GM18520 (cell line): ENCODE results near the gene HS3ST5.
A peak's percentile ranks its signal among the peaks of the same experiment; 100 is the strongest.
"Not testable (repeated sequence)": the region's sequence is repeated elsewhere in the genome, so short reads cannot be mapped to it uniquely, and the experiment has no call there.

Source experiments
- ATAC-seq: cut with Tn5 transposase; IDR thresholded peaks from one replicate; pipeline ENCODE4 v1.9.1; 2021; ENCODE audit not compliant: unreplicated experiment

The HS3ST5 gene

DNA sequence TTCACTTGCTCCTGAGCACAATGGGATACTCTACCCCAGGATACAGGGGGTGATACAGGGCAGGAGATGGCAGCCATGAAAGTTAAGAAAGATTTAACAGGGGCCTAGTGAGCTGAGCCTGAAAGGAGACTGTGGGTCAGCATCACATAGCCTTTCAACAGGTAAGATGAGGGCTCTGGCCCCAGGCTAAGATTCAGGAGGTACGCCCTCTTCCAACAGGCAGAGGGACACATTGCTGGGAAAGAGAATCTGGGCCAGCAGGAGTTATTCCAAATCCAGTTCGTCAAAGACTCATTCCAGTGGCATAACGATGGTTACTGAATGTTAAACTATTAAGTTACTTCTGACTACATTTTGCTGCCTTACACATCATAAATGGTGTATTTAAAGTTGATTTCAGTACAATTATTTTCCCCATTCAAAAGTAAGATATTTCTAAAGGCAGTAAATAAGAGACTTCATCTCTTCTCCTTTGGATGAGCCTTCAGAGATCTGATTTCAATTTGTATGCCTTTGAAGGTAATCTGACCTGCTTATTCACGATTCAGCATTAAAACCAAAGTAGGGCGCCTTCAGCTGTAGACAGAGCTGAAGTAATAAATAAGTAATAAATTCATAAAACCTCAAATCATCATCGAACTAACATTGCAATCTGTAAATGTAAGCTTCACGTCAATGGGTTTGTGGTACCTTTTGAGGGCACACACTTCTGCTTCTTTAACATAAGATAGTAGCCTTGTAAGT is 62.4 kb downstream of the HS3ST5 start:
- ATAC-seq: no peak

- no peak for ATAC-seq
These were observed 65.6 kb downstream of the HS3ST5 start for GRCh38 chr6:114277220-114277619.

GRCh38 chr6:114276783-114277182 is 66.0 kb downstream of the HS3ST5 start:
- no peak for ATAC-seq

DNA sequence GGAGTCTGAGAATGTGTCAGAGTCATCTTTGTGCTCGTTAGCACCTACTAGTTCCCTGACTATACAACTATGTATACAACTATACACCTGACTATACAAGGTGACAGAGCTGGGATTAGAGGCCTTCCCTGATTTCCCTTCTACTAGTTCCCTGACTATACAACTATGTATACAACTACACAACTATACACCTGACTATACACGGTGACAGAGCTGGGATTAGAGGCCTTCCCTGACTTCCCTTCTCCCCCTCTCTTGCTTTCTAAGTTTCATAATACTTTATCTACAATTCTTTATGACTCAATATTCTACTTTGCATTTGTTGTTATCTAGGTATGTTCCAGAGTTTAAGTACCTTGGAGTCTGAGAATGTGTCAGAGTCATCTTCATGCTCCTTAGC is 68.0 kb downstream of the HS3ST5 start:
- ATAC-seq: no peak

DNA sequence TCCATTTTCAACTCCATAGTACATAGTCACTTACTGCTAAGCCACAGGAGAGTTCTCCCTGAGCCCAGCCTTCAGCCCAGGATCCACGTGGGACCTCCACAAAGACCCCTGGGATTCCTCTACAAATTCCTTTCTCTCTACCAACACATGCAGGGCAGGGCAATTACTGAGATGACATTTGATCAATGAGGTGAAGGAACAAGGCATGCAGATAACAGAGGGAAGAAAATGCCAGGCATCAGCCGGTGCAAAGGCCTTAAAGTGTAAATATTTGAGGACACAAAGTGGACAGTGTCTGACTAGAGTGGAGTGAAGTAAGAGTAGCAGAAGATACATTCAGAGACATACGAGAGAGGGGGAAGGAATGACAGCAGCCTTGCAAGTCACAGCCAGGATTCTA is 70.2 kb downstream of the HS3ST5 start:
- ATAC-seq: no peak

- no peak for ATAC-seq
These were observed 71.4 kb downstream of the HS3ST5 start for GRCh38 chr6:114271405-114271804.

GRCh38 chr6:114267897-114268296 is 74.9 kb downstream of the HS3ST5 start:
- peak; percentile 63 for ATAC-seq

GRCh38 chr6:114260810-114261209 is 82.0 kb downstream of the HS3ST5 start:
- ATAC-seq: no peak

GRCh38 chr6:114258376-114258775 is 84.4 kb downstream of the HS3ST5 start:
- ATAC-seq: no peak

DNA sequence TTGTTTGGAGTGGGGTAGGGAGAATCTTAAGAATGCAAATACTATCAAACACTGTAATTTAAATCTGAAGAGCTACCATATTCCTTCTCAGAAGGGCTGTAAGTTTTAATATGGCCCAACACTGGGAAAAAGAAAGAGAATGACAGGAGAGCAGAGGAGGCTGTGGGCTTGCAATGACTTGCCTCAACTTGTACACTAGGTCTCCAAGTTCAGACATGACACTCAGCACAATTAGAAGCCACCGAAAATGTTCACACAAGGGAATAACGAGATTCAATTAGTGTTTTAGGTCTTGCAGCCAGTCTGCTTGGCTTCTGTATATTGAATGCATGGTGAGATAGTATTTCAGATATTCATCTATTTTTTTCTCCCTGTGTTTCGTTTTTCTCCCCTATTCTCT is 89.4 kb downstream of the HS3ST5 start:
- no peak for ATAC-seq

DNA sequence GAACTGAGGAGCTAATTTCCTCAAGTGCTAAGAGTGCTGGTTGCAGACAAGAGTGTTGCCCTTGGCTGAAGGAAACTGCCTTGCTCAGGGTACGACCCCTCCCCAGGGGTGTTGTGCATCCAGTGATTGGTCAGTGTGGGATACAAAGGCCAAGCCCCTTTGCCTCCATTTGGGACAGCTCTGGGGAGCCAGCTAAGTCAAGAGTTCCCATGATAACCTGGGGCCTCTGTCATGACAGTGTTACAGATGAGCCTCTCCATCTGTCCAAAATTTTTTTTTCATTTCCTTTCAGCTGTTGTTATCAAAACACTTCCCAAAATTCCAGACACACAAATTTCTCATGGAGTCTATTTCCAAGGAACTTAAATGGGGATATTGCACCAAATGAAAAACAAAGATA is 93.3 kb downstream of the HS3ST5 start:
- ATAC-seq: no peak

GRCh38 chr6:114247101-114247500 is 95.7 kb downstream of the HS3ST5 start:
- ATAC-seq: no peak

DNA sequence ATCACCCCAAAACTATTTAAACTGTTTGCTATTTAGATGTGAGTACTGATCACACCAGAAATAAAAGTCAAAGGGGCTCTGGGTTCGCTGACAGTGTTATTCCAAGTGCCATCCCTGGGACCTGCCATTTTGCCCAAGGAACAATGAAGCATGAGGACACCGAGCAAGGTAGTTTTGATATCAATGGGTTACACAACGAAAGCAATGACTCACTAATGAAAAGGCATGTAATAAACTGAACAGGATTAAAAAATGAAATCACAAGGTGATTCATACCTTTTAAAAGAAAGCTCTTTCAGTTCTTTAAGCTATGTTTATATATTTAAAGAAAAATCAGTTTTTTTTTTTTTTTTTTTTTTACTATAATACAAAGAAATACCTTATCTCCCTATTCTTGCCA is 102.0 kb downstream of the HS3ST5 start:
- ATAC-seq: no peak

DNA sequence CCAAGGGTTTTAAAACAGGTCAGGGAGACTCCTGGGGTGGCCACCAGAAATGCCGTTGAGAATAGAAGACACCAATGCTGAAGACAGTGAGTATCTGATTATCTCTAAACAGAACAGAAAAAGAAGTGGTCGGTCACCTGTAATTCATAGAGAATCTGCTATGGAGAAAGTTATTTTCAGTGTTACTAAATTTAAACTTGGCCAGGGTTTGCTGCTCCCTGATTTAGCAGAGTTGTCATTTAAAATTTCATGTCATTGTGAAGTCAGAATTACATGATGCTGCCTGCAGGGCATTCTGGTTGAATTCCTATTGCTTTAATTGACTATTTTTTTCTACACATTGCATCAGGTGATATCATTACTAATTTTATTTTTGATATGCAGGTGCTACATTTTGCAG is 114.1 kb downstream of the HS3ST5 start:
- ATAC-seq: no peak

DNA sequence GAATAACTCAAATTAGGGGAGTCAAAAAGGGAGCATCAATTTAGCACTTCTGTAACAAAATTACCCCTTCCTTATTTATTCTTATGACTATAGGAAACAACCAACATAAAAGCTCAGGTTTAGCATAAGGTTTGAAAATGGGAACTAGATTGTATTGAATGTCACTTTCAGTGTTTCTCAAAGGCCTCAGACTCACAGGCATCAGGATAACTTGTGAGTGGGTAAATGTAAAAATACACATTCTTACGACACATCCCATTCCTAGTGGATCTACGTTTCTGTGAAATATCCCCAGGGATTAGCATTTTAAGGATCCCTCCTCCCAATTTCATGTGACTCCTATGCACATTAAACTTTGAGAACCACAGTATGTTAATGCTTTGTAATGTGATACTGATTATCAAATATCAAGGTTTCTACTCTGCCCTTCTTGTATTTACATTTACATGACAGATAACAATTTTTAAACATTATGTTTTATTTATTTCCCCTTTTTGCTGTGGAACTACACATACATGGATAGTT is 114.8 kb downstream of the HS3ST5 start:
- ATAC-seq: no peak

DNA sequence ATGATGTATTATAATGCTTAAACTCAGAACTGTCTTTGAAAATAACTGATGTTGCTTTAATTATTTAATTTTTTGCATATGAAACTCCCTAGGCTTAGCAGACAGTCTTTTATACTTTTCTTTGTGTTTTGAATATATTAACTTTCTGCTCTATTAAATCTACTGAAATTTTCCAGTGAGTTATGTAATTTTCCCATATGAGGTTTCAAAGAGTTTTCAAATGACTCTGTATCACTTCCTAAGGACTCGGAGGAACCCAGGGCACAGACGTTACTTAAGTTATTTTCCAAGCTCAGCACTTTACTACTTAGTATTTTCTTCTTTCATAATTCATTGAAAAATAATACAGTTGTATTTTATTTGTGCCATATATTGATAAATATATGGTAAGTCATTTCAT is 122.6 kb downstream of the HS3ST5 start:
- no peak for ATAC-seq

DNA sequence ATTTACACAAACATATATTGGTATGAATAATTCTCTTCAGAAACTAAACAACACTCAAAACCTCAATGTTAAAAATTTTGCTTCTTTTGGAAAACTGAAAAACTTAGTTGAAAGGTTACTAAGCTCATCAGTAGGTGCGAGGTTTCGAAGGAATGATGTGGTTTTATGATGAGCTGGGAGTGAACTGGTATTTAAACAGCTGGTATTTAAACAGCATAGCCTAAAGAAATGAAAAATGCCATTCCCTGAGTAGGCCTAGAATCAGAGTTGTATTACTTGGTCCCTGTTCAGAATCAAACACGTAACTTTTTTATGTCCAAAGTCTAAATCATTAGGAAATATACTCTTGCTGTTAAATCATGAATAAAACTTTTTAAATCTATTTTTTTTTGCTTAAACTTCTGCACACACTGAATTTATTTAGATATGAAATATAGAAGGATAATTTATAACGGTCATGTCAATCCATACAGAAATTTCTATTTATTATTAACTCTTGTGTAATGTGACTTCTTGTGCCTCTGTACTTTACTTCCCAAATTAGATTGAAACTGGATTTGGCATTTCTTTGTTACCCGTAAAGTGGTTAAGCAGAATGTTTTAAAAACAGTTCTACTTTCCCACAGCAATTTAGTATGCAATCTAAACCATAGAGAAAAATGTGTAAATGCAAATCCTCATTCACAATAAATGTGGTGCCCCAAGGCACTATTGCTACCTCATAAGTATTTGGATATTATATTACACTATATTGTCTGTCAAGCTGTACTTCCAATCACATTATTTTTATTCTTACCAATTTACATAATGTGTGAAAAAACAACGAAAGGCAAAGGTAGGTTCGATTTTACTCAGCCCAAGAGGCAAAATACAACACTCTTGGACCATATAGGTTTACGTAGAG is 124.1 kb downstream of the HS3ST5 start:
- ATAC-seq: no peak

DNA sequence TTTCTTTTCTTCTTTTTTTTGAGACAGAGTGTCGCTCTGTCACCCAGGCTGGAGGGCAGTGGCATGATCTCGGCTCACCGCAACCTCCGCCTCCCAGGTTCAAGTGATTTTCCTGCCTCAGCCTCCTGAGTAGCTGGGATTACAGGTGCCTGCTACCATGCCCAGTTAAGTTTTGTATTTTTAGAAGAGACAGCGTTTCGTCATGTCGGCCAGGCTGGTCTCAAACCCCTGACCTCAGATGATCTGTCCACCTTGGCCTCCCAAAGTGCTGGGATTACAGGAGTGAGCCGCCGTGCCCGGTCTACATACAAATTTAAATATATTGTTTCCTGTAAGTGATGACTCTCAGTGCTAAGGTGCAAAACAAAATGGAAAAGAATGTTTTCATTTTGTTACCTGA is 124.8 kb downstream of the HS3ST5 start:
- ATAC-seq: not testable (repeated sequence)

GRCh38 chr6:114216789-114217467 is 125.9 kb downstream of the HS3ST5 start:
- ATAC-seq: no peak

GRCh38 chr6:114210467-114210866 is 132.4 kb downstream of the HS3ST5 start:
- no peak for ATAC-seq

DNA sequence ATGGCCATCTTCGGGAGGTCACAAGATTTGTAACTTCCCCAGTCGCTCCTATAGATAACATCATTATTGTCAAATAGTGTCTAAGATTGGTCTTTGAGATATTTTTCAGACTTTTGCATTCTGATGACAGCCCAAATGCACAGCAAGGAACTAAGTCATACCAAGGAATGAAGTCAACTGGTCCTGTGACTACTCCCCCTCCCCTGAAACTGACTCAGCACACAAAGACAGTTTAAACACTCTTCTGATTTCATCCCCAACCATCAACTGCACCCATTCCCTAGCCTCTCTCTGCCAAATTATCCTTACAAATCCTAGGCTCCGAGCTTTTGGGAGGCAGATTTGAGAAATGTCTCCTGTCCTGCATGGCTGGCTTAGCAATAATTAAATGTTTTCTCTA is 139.4 kb downstream of the HS3ST5 start:
- no peak for ATAC-seq
